ENCODE data around the gene GPATCH8. TPM values are rescaled to one million over a fixed set of nuclear protein-coding genes. Genes with fewer than 3 reads are reported as not detected.

GPATCH8 gene
- total and polyA plus RNA-seq, 10 of the 15 experiments (the other 5 are each of a cell fraction or from before 2014, with no cell fraction given) = 11.7 to 45.1 (median 21.3) TPM

- CTCF ChIA-PET = interaction anchor here (0.5 to 3.4 kb wide), 65 partner anchors 9 to 1356 kb away, joined by 3 to 97 read pairs (median 4); partner anchors contain the start of genes CCDC43, FAM171A2, FZD2 and GPATCH8
- in situ Hi-C loops (cut with MboI) = loop anchor here (25.0 kb wide), 1 partner anchor 311 kb away; the partner anchor contains the start of gene UBTF
- 31% methylated on average over 14 of the region's 14 CpGs for WGBS (ENCODE audit: insufficient coverage, insufficient replicate concordance, low lambda C conversion rate, missing lambda C conversion rate)
- Histone ChIP-seq H3K9me3 (replicated peaks; ENCODE audit: control insufficient read depth, insufficient read depth, low read length) (no peaks in the 10 kb centered on the region), H3K79me2 (ENCODE audit: control insufficient read depth, insufficient read depth, low read length) (no peaks in the 10 kb centered on the region), H3K4me2 (ENCODE audit: control insufficient read depth, insufficient read depth) (no peak overlapping the region), H2AFZ (ENCODE audit: control insufficient read depth, low read depth, low read length) (peak overlapping the region; percentile 94), H3K27ac (ENCODE audit: control insufficient read depth, insufficient read depth) (no peak overlapping the region), H4K20me1 (ENCODE audit: control insufficient read depth, insufficient read depth) (no peaks in the 10 kb centered on the region), H3K27me3 (replicated peaks in 1 of 2; ENCODE audit: control insufficient read depth in 2 of 2, insufficient read depth in 2 of 2, low read length in 1 of 2) (no peaks in the 10 kb centered on the region), H3K9ac (ENCODE audit: control insufficient read depth, insufficient read depth, low read length) (no peak overlapping the region), H3K4me1 (ENCODE audit: control insufficient read depth, insufficient read depth, low read length) (no peaks in the 10 kb centered on the region; the same call in 1 of the 2 replicates), H3K36me3 (ENCODE audit: control insufficient read depth in 2 of 2, insufficient read depth in 2 of 2, low read length in 1 of 2) (no peaks in the 10 kb centered on the region), H3K4me3 (no peak overlapping the region)
- SMC1A ChIA-PET (ENCODE audit: uncharacterized antibody, unreplicated experiment) = interaction anchor here (0.6 to 2.1 kb wide), 27 partner anchors 9 to 240 kb away, joined by 3 to 16 read pairs (median 4); partner anchors contain the start of gene GPATCH8
- intact Hi-C loops (cut with micrococcal nuclease; ENCODE audit: unreplicated experiment) = loop anchor here (1.0 kb wide), 1 partner anchor 123 kb away; no protein-coding TSS in a partner anchor
- BruUV-seq (replicated peaks) = no TSS peak
- DNase-seq (ENCODE audit: low read depth, low spot score) (peak; percentile 46), FAIRE-seq (peak; percentile 13), ATAC-seq (peak; percentile 99)
- RAD21 ChIA-PET (ENCODE audit: unreplicated experiment) = interaction anchor here (0.5 to 2.3 kb wide), 22 partner anchors 9 to 728 kb away, joined by 3 to 31 read pairs (median 3); partner anchors contain the start of gene SLC25A39
- peak; percentile 62; the same call in 1 of the 2 replicates for TF ChIP-seq SMARCA5 (IDR thresholded peaks at IDR 0.05)
- peak; percentile 80 for TF ChIP-seq RAD21 (IDR thresholded peaks at IDR 0.05; ENCODE audit: insufficient read depth, low read depth, low read length)
- no peak for TF ChIP-seq CUX1 (IDR thresholded peaks at IDR 0.05; ENCODE audit: insufficient replicate concordance, low read depth, low read length)
- peak; percentile 71 to 81 (median 77) for TF ChIP-seq CTCF (IDR thresholded peaks at IDR 0.05 in 2 of 3, conservative IDR thresholded peaks at IDR 0.05 in 1 of 3; ENCODE audit: control insufficient read depth in 2 of 3, extremely low read depth in 1 of 3, insufficient read depth in 1 of 3, low read depth in 3 of 3, low read length in 3 of 3)
- no peak for TF ChIP-seq CBFB (IDR thresholded peaks at IDR 0.05; ENCODE audit: low read depth)
- peak in 1 of 2 experiments; percentile 36; a peak in 1 of 4 replicates for TF ChIP-seq IKZF2 (IDR thresholded peaks at IDR 0.05)
- peak; percentile 32; the same call in 1 of the 2 replicates for TF ChIP-seq IKZF1 (conservative IDR thresholded peaks at IDR 0.05)
- 0 out of 2 replicates have a peak, but pooled peaks have one; percentile 9 for TF ChIP-seq RUNX3 (IDR thresholded peaks at IDR 0.05; ENCODE audit: low read length)
- TF ChIP-seq SMC3 (IDR thresholded peaks at IDR 0.05; ENCODE audit: borderline replicate concordance, low read length) = peak; percentile 76
- TF ChIP-seq MEF2B (IDR thresholded peaks at IDR 0.05; ENCODE audit: partially characterized antibody, poor library complexity, severe bottlenecking) = peak; percentile 79
- POLR2A ChIA-PET = interaction anchor here (0.6 kb wide), 1 partner anchor 305 kb away, joined by 5 read pairs; no protein-coding TSS in a partner anchor
Observed at GRCh38 chr17:44522883-44523671, 19.9 kb upstream of the GPATCH8 start.

All from GM12878 (cell line).